Vagina (tissue), 2 donors: ENCODE results near the gene DSE. TPM values are rescaled to one million over a fixed set of nuclear protein-coding genes. Genes with fewer than 3 reads are reported as not detected.
A peak's percentile ranks its signal among the peaks of the same experiment; 100 is the strongest.

Experiments
- DNase-seq, 2 donors: peaks; one replicate each; pipeline ENCODE4 v3.0.0-alpha.2; 2017; ENCODE audit errors: extremely low spot score in 2 of 2
- H3K27ac ChIP-seq: fragments of 200-600 bp; sonication (generic); one replicate; pipeline ENCODE4 v1.5.1; 2019
- H3K27me3 ChIP-seq: fragments of 200-600 bp; sonication (generic); one replicate; pipeline ENCODE4 v1.5.1; 2019
- H3K36me3 ChIP-seq, 2 donors: fragments of 200-600 bp; sonication (generic); one replicate each; pipeline ENCODE4 v1.5.1; 2017 to 2019
- H3K4me1 ChIP-seq: fragments of 200-600 bp; sonication (generic); one replicate; pipeline ENCODE4 v1.5.1; 2019
- H3K4me3 ChIP-seq, 2 donors: fragments of 200-600 bp; sonication (generic); 1 replicate in 1 of 2; 2 replicates in 1 of 2; pipeline ENCODE4 v1.5.1; 2016 to 2019
- H3K9me3 ChIP-seq: fragments of 200-600 bp; sonication (generic); one replicate; pipeline ENCODE4 v1.5.1; 2019
- CTCF ChIP-seq, 3 experiments: fragments of 450-650 bp in 2 of 3; fragments of 200-600 bp in 1 of 3; sonication (generic) in 1 of 3; IDR thresholded peaks; one replicate each; pipeline ENCODE4 v1.5.1; 2017 to 2019; ENCODE audit warnings: antibody characterized with exemption in 3 of 3, mild to moderate bottlenecking in 2 of 3, moderate library complexity in 2 of 3
- POLR2A ChIP-seq, 2 donors: fragments of 450-650 bp; IDR thresholded peaks; one replicate each; pipeline ENCODE4 v1.6.1; 2017; ENCODE audit warnings: antibody characterized with exemption in 2 of 2, mild to moderate bottlenecking in 2 of 2, moderate library complexity in 2 of 2
- POLR2AphosphoS5 ChIP-seq, 2 donors: sonication (generic); formaldehyde crosslinking; IDR thresholded peaks; one replicate each; pipeline ENCODE4 v1.9.0; 2017; ENCODE audit warnings: antibody characterized with exemption in 2 of 2, mild to moderate bottlenecking in 2 of 2, low read depth in 1 of 2; ENCODE audit not compliant: insufficient read depth in 1 of 2
- intact Hi-C: fragments of 100-400 bp; cut with DNase I; formaldehyde crosslinking; loops from one replicate; pipeline ENCODE4 v1.15.1; 2023
- total RNA-seq: library from RNA; depleted of rRNA; stranded (reverse); fragments of >200 nt; gene quantifications from one replicate; pipeline ENCODE4 v1.2.3, GENCODE V29; 2016

Gene DSE
- total RNA-seq, 1 donor from 2014 or later, result 33.1 TPM

GRCh38 chr6:116352515-116353471 lies 18.0 kb upstream of the DSE start:
- intact Hi-C loops, result no loop called here
- Histone ChIP-seq H3K9me3 (no peaks in the 10 kb centered on the region), H3K27me3 (no peaks in the 10 kb centered on the region), H3K4me3 (no peak overlapping the region), H3K27ac (peak overlapping the region; percentile 52), H3K4me1 (no peaks in the 10 kb centered on the region), H3K36me3 (no peaks in the 10 kb centered on the region)
- no peak for DNase-seq
- TF ChIP-seq POLR2A (IDR thresholded peaks at IDR 0.05) (no peak), CTCF (IDR thresholded peaks at IDR 0.05) (no peak)

- DNase-seq, result no peak
- Histone ChIP-seq H3K36me3 (no peaks in the 10 kb centered on the region), H3K9me3 (no peaks in the 10 kb centered on the region), H3K4me1 (no peaks in the 10 kb centered on the region), H3K27ac (no peak overlapping the region), H3K27me3 (no peaks in the 10 kb centered on the region), H3K4me3 (no peak overlapping the region)
- intact Hi-C loops, result no loop called here
- TF ChIP-seq POLR2AphosphoS5 (IDR thresholded peaks at IDR 0.05; ENCODE audit: insufficient read depth in 1 of 2, low read depth in 1 of 2), result no peak
- TF ChIP-seq POLR2A (IDR thresholded peaks at IDR 0.05), result no peak
- no peak for TF ChIP-seq CTCF (IDR thresholded peaks at IDR 0.05)
Measured at GRCh38 chr6:116354236-116354635, 16.5 kb upstream of the DSE start.

- TF ChIP-seq CTCF (IDR thresholded peaks at IDR 0.05), result no peak
- no peak for TF ChIP-seq POLR2A (IDR thresholded peaks at IDR 0.05)
- TF ChIP-seq POLR2AphosphoS5 (IDR thresholded peaks at IDR 0.05; ENCODE audit: insufficient read depth in 1 of 2, low read depth in 1 of 2), result no peak
- Histone ChIP-seq H3K36me3 (no peaks in the 10 kb centered on the region), H3K27ac (no peak overlapping the region), H3K27me3 (no peaks in the 10 kb centered on the region), H3K4me3 (no peak overlapping the region), H3K9me3 (no peaks in the 10 kb centered on the region), H3K4me1 (no peaks in the 10 kb centered on the region)
- no peak for DNase-seq
- intact Hi-C loops, result no loop called here
Measured at GRCh38 chr6:116355796-116356195, 15.0 kb upstream of the DSE start.

GRCh38 chr6:116359131-116359530 lies 11.6 kb upstream of the DSE start:
- no peaks in the 10 kb centered on the region for H3K36me3 ChIP-seq
- H3K27me3 ChIP-seq, result no peaks in the 10 kb centered on the region
- DNase-seq, result no peak
- intact Hi-C loops, result no loop called here
- no peak overlapping the region for H3K4me3 ChIP-seq
- no peaks in the 10 kb centered on the region for H3K9me3 ChIP-seq
- no peak overlapping the region for H3K27ac ChIP-seq
- TF ChIP-seq POLR2A (IDR thresholded peaks at IDR 0.05) (no peak), POLR2AphosphoS5 (IDR thresholded peaks at IDR 0.05; ENCODE audit: insufficient read depth in 1 of 2, low read depth in 1 of 2) (no peak), CTCF (IDR thresholded peaks at IDR 0.05) (no peak)
- no peaks in the 10 kb centered on the region for H3K4me1 ChIP-seq

- intact Hi-C loops, result no loop called here
- no peak for TF ChIP-seq POLR2AphosphoS5 (IDR thresholded peaks at IDR 0.05; ENCODE audit: insufficient read depth in 1 of 2, low read depth in 1 of 2)
- TF ChIP-seq CTCF (IDR thresholded peaks at IDR 0.05), result no peak
- no peak for TF ChIP-seq POLR2A (IDR thresholded peaks at IDR 0.05)
Measured at GRCh38 chr6:116359835-116360234, 10.9 kb upstream of the DSE start.

More at GRCh38 chr6:116359835-116360234, 10.9 kb upstream of the DSE start:
- Histone ChIP-seq H3K27ac (no peak overlapping the region), H3K4me3 (no peak overlapping the region), H3K9me3 (no peaks in the 10 kb centered on the region), H3K4me1 (no peaks in the 10 kb centered on the region), H3K36me3 (no peaks in the 10 kb centered on the region), H3K27me3 (no peaks in the 10 kb centered on the region)
- DNase-seq, result no peak
